ENCODE data around the gene RNF39.

GRCh38 chr6:30077218-30077617 is 1.6 kb upstream of the RNF39 start:
- TF ChIP-seq CTCF (IDR thresholded peaks at IDR 0.05; ENCODE audit: extremely low read depth in 1 of 2, insufficient read depth in 1 of 2, low read depth in 1 of 2, low read length in 2 of 2) (no peak), EZH2 (IDR thresholded peaks at IDR 0.05; ENCODE audit: borderline replicate concordance, low read depth, low read length, severe bottlenecking) (peak; percentile 8), MYC (IDR thresholded peaks at IDR 0.05; ENCODE audit: low read depth, low read length) (no peak), POLR2AphosphoS5 (IDR thresholded peaks at IDR 0.05; ENCODE audit: insufficient read depth, low read depth, low read length) (no peak), GATA2 (IDR thresholded peaks at IDR 0.05; ENCODE audit: insufficient read depth, insufficient read length, low read depth, low read length) (no peak), POLR2A (IDR thresholded peaks at IDR 0.05; ENCODE audit: low read depth, low read length) (no peak), MAX (IDR thresholded peaks at IDR 0.05; ENCODE audit: insufficient read depth, insufficient read length) (no peak)
